ENCODE measurements around the gene FPR1. TPM values are rescaled to one million over a fixed set of nuclear protein-coding genes. Genes with fewer than 3 reads are reported as not detected.

Gene FPR1
- total and polyA plus RNA-seq, 2 of the 4 experiments (the other 2 are of a cell fraction), result not detected

GRCh38 chr19:51788029-51788428 is 36.4 kb upstream of the FPR1 start:
- POLR2A ChIA-PET (ENCODE audit: unreplicated experiment), result no interaction called here
- no peak overlapping the region for H4K8ac ChIP-seq (ENCODE audit: low read depth in 2 of 2, low read length in 2 of 2)
- peaks cover 2% of the 10 kb centered on the region; the same call in 1 of the 2 replicates for H3K9me3 ChIP-seq (ENCODE audit: control insufficient read depth, insufficient read depth, low read length)
- no peaks in the 10 kb centered on the region for H3K27me3 ChIP-seq (ENCODE audit: control insufficient read depth, insufficient read depth, low read length)
- H3K9me1 ChIP-seq (ENCODE audit: insufficient read depth, low read length), result no peaks in the 10 kb centered on the region
- H3K27ac ChIP-seq (ENCODE audit: insufficient read depth, low read length), result no peak overlapping the region
- in situ Hi-C loops (cut with MboI; ENCODE audit: low sequenced_read_pairs), result no loop called here
- H4K5ac ChIP-seq (ENCODE audit: low read depth, low read length), result no peak overlapping the region
- TF ChIP-seq NFE2L2 (IDR thresholded peaks at IDR 0.05; ENCODE audit: low read depth, low read length) (no peak), RAD21 (IDR thresholded peaks at IDR 0.05; ENCODE audit: low read length) (no peak), RFX5 (IDR thresholded peaks at IDR 0.05; ENCODE audit: low read depth, low read length) (no peak), SMC3 (IDR thresholded peaks at IDR 0.05; ENCODE audit: low read depth, low read length) (no peak), BHLHE40 (IDR thresholded peaks at IDR 0.05; ENCODE audit: low read depth, low read length) (no peak), USF2 (IDR thresholded peaks at IDR 0.05; ENCODE audit: low read depth, low read length) (no peak), CHD1 (IDR thresholded peaks at IDR 0.05; ENCODE audit: low read depth, low read length) (no peak), ELK1 (IDR thresholded peaks at IDR 0.05; ENCODE audit: borderline replicate concordance, low read depth, low read length) (no peak), MAFK (IDR thresholded peaks at IDR 0.05; ENCODE audit: low read depth, low read length) (no peak), POLR2A (IDR thresholded peaks at IDR 0.05; ENCODE audit: low read depth, low read length) (no peak), FOS (IDR thresholded peaks at IDR 0.05; ENCODE audit: low read depth, low read length) (no peak), MXI1 (IDR thresholded peaks at IDR 0.05; ENCODE audit: borderline replicate concordance, low read depth, low read length) (no peak), RCOR1 (IDR thresholded peaks at IDR 0.05; ENCODE audit: insufficient replicate concordance, low read length) (no peak), CEBPB (IDR thresholded peaks at IDR 0.05; ENCODE audit: low read depth, low read length) (no peak), MAZ (IDR thresholded peaks at IDR 0.05; ENCODE audit: borderline replicate concordance, low read depth, low read length) (no peak)
- TF ChIP-seq, protein P1, sequence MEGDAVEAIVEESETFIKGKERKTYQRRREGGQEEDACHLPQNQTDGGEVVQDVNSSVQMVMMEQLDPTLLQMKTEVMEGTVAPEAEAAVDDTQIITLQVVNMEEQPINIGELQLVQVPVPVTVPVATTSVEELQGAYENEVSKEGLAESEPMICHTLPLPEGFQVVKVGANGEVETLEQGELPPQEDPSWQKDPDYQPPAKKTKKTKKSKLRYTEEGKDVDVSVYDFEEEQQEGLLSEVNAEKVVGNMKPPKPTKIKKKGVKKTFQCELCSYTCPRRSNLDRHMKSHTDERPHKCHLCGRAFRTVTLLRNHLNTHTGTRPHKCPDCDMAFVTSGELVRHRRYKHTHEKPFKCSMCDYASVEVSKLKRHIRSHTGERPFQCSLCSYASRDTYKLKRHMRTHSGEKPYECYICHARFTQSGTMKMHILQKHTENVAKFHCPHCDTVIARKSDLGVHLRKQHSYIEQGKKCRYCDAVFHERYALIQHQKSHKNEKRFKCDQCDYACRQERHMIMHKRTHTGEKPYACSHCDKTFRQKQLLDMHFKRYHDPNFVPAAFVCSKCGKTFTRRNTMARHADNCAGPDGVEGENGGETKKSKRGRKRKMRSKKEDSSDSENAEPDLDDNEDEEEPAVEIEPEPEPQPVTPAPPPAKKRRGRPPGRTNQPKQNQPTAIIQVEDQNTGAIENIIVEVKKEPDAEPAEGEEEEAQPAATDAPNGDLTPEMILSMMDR (conservative IDR thresholded peaks at IDR 0.05; ENCODE audit: low read depth, low read length), result no peak
- intact Hi-C loops (cut with micrococcal nuclease), result no loop called here
- H3K4me3 ChIP-seq (ENCODE audit: insufficient read depth, low read depth, low read length), result no peak overlapping the region
- no peaks in the 10 kb centered on the region for H3K4me1 ChIP-seq (ENCODE audit: control insufficient read depth, insufficient read depth, low read length)
- H3K18ac ChIP-seq (ENCODE audit: low read depth, low read length), result no peak overlapping the region
- ATAC-seq (ENCODE audit: low read depth) (no peak), DNase-seq (no peak)
- H4K91ac ChIP-seq (ENCODE audit: insufficient read depth, low read depth, low read length), result no peak overlapping the region
- H2BK20ac ChIP-seq (ENCODE audit: low read depth, low read length), result no peak overlapping the region
- H3K14ac ChIP-seq (replicated peaks; ENCODE audit: low read depth, low read length), result no peak overlapping the region
- no peak overlapping the region for H2BK15ac ChIP-seq (ENCODE audit: low read depth, low read length)
- no peak overlapping the region for H2AK9ac ChIP-seq (replicated peaks; ENCODE audit: low read depth, low read length, poor library complexity)
- H3K23ac ChIP-seq (ENCODE audit: low read depth, low read length), result no peak overlapping the region
- WGBS, 2 experiments (ENCODE audit: extremely low coverage in 2 of 2, insufficient read length in 1 of 2), result no CpG with 5 or more reads among the region's 2 CpGs
- H3K4me2 ChIP-seq (ENCODE audit: low read depth, low read length), result no peak overlapping the region
- H4K20me1 ChIP-seq (ENCODE audit: insufficient read depth, low read length), result no peaks in the 10 kb centered on the region
- no peak overlapping the region for H2BK120ac ChIP-seq (ENCODE audit: low read depth, low read length)
- BruUV-seq (replicated peaks), result no TSS peak
- no peak overlapping the region for H2AFZ ChIP-seq (replicated peaks; ENCODE audit: low read length, poor library complexity)
- H3K4ac ChIP-seq (ENCODE audit: low read depth, low read length), result no peak overlapping the region
- dilution Hi-C loops (cut with HindIII; ENCODE audit: low sequenced_read_pairs, unreplicated experiment), result no loop called here
- no peak overlapping the region for H2BK5ac ChIP-seq (ENCODE audit: low read depth, low read length, poor library complexity, severe bottlenecking)
- no peaks in the 10 kb centered on the region for H3K36me3 ChIP-seq (ENCODE audit: control insufficient read depth, insufficient read depth, low read length)
- no peaks in the 10 kb centered on the region for H3K79me1 ChIP-seq (ENCODE audit: low read depth in 1 of 2, low read length in 2 of 2)
- CTCF ChIA-PET, result no interaction called here
- H2AK5ac ChIP-seq (ENCODE audit: low read depth, low read length), result no peak overlapping the region
- H3K56ac ChIP-seq (ENCODE audit: extremely low read depth, insufficient read depth, low read length), result no peak overlapping the region
- H3K9ac ChIP-seq (ENCODE audit: low read depth, low read length), result no peak overlapping the region
